Duodenal mucosa (tissue), 2 donors: ENCODE data around the gene SH2D7.
A peak's percentile ranks its signal among the peaks of the same experiment; 100 is the strongest.

Experiments
- H3K27ac ChIP-seq: one replicate; pipeline ENCODE4 v1.7.0; 2013; ENCODE audit warnings: low read depth, low read length
- H3K27me3 ChIP-seq, 2 donors: one replicate each; pipeline ENCODE4 v1.7.0; 2013; ENCODE audit warnings: low read length in 2 of 2, control low read depth in 1 of 2; ENCODE audit not compliant: insufficient read depth in 2 of 2, control insufficient read depth in 1 of 2
- H3K36me3 ChIP-seq, 2 donors: one replicate each; pipeline ENCODE4 v1.7.0; 2013; ENCODE audit warnings: low read length in 2 of 2, control low read depth in 1 of 2; ENCODE audit not compliant: insufficient read depth in 2 of 2, control insufficient read depth in 1 of 2
- H3K4me1 ChIP-seq, 2 donors: one replicate each; pipeline ENCODE4 v1.7.0; 2013; ENCODE audit warnings: low read length in 2 of 2, control low read depth in 1 of 2; ENCODE audit not compliant: insufficient read depth in 2 of 2, control insufficient read depth in 1 of 2
- H3K4me3 ChIP-seq, 2 donors: one replicate each; pipeline ENCODE4 v1.7.0; 2013; ENCODE audit warnings: low read length in 2 of 2, low read depth in 1 of 2
- H3K9ac ChIP-seq, 2 donors: one replicate each; pipeline ENCODE4 v1.7.0; 2013; ENCODE audit warnings: low read length in 2 of 2, low read depth in 1 of 2
- H3K9me3 ChIP-seq, 2 donors: one replicate each; pipeline ENCODE4 v1.7.0; 2013; ENCODE audit warnings: low read length in 2 of 2, control low read depth in 1 of 2; ENCODE audit not compliant: control insufficient read depth in 1 of 2

The SH2D7 gene

DNA sequence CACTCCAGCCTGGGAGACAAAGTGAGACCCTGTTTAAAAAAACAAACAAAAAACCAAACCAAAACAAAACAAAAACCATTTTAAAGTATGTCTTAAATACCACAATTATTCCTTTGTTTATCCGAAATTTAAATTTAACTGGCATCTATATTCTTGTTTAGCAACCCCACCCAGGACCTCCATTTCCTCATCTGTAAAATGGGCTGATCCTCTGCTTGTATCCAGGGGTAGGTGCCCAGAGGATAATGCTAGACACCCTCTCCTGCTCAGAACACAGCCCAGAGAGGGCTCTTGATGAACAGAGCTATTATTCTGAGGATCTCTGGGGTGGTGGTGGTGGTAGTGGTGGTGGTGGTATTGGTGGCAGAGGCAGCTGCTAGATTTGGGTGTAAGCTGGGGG is 9.8 kb downstream of the SH2D7 start:
- no peak overlapping the region for H3K27ac ChIP-seq
- no peaks in the 10 kb centered on the region for H3K36me3 ChIP-seq
- no peak overlapping the region for H3K9ac ChIP-seq
- H3K27me3 ChIP-seq: no peaks in the 10 kb centered on the region
- no peak overlapping the region for H3K4me3 ChIP-seq
- H3K9me3 ChIP-seq: no peaks in the 10 kb centered on the region
- peaks cover 21 to 31% of the 10 kb centered on the region in 2 donors for H3K4me1 ChIP-seq

DNA sequence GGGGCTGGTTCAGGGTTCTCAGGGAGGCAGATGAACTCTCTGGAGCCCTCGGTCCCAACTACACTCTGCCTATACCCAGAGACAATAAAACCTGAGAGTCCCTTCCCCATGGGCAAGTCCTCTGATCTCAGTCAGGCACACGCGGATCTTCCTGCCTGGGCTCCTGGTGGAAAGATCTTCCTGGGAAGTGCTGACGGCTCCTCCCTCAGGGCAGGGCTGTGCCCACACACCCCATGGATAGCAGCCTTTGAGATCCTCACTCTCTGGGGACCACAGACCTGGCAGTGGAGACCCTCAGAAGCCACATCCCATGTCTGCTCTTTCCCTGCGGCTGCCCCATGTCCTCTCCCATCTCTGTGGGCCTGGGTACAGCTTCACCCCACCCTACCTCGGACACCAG is 10.4 kb downstream of the SH2D7 start:
- H3K27me3 ChIP-seq: no peaks in the 10 kb centered on the region
- H3K27ac ChIP-seq: no peak overlapping the region
- H3K4me3 ChIP-seq: no peak overlapping the region
- peaks cover 21 to 31% of the 10 kb centered on the region in 2 donors for H3K4me1 ChIP-seq
- H3K9me3 ChIP-seq: no peaks in the 10 kb centered on the region
- H3K36me3 ChIP-seq: no peaks in the 10 kb centered on the region
- H3K9ac ChIP-seq: peak overlapping the region in 1 of 2 donors; percentile 18

GRCh38 chr15:78103406-78104118 is 11.2 kb downstream of the SH2D7 start:
- Histone ChIP-seq H3K27ac (no peak overlapping the region), H3K4me1 (peaks cover 21 to 31% of the 10 kb centered on the region in 2 donors), H3K4me3 (no peak overlapping the region), H3K9me3 (no peaks in the 10 kb centered on the region), H3K27me3 (no peaks in the 10 kb centered on the region), H3K9ac (peak overlapping the region; percentile 31 to 32), H3K36me3 (no peaks in the 10 kb centered on the region)

- Histone ChIP-seq H3K9ac (no peak overlapping the region), H3K4me3 (no peak overlapping the region)
Measured at GRCh38 chr15:78104119-78104479, 11.7 kb downstream of the SH2D7 start.

GRCh38 chr15:78104566-78105475 is 12.5 kb downstream of the SH2D7 start:
- no peak overlapping the region for H3K27ac ChIP-seq
- no peaks in the 10 kb centered on the region for H3K27me3 ChIP-seq
- no peaks in the 10 kb centered on the region for H3K36me3 ChIP-seq
- H3K9me3 ChIP-seq: no peaks in the 10 kb centered on the region
- H3K4me3 ChIP-seq: no peak overlapping the region
- peaks cover 21 to 31% of the 10 kb centered on the region in 2 donors for H3K4me1 ChIP-seq
- no peak overlapping the region for H3K9ac ChIP-seq

More at GRCh38 chr15:78104119-78104479, 11.7 kb downstream of the SH2D7 start:
- no peak overlapping the region for H3K27ac ChIP-seq
- no peaks in the 10 kb centered on the region for H3K27me3 ChIP-seq
- no peaks in the 10 kb centered on the region for H3K9me3 ChIP-seq
- H3K36me3 ChIP-seq: no peaks in the 10 kb centered on the region
- peaks cover 21 to 31% of the 10 kb centered on the region in 2 donors for H3K4me1 ChIP-seq

DNA sequence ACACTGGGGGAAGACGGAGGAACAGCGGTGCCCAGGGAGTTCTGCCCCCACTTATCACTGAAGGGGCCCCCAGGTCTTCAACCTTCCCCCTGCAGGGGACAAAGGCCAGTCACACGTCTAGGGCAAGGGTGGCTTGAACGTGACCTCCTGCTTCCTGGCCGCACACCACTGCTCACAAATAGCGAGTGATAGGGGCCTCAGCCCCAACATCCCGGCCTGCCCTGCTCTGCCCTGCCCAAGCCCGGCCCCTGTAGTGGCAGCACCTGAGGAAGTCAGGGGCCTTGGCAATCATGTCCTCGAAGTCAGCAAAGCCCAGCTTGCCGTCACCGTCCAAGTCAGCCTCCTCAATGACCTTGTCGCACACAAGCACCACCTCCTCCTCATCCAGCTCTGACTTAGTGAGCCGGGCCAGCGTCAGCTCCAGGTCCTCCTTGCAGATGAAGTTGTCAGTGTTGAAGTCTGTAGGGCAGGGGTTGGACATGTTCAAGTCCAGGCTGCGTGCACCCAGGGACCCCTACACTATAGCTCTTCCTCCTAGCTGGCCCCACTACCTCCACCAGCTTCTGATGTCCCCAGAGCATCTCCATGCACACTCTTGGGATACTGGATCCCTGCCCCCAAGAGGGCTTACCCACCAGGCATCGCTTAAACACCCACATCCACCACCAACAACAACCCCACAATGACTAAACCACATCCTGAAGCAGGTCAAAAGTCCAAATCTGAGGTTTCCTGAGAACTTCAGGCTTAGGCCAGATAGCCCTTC is 13.3 kb downstream of the SH2D7 start:
- no peaks in the 10 kb centered on the region for H3K27me3 ChIP-seq
- no peak overlapping the region for H3K27ac ChIP-seq
- peaks cover 21 to 31% of the 10 kb centered on the region in 2 donors for H3K4me1 ChIP-seq
- no peak overlapping the region for H3K4me3 ChIP-seq
- H3K9me3 ChIP-seq: no peaks in the 10 kb centered on the region
- H3K9ac ChIP-seq: no peak overlapping the region
- no peaks in the 10 kb centered on the region for H3K36me3 ChIP-seq

GRCh38 chr15:78107471-78107870 is 15.1 kb downstream of the SH2D7 start:
- H3K27ac ChIP-seq: no peak overlapping the region
- no peak overlapping the region for H3K4me3 ChIP-seq
- no peaks in the 10 kb centered on the region for H3K9me3 ChIP-seq
- no peaks in the 10 kb centered on the region for H3K27me3 ChIP-seq
- H3K36me3 ChIP-seq: no peaks in the 10 kb centered on the region
- H3K9ac ChIP-seq: no peak overlapping the region
- peaks cover 21 to 31% of the 10 kb centered on the region in 2 donors for H3K4me1 ChIP-seq

- no peak overlapping the region for H3K27ac ChIP-seq
- H3K36me3 ChIP-seq: no peaks in the 10 kb centered on the region
- peaks cover 17 to 21% of the 10 kb centered on the region in 2 donors for H3K4me1 ChIP-seq
- no peaks in the 10 kb centered on the region for H3K27me3 ChIP-seq
- no peaks in the 10 kb centered on the region for H3K9me3 ChIP-seq
- H3K9ac ChIP-seq: no peak overlapping the region
- H3K4me3 ChIP-seq: no peak overlapping the region
Measured at GRCh38 chr15:78108300-78109084, 16.1 kb downstream of the SH2D7 start.

DNA sequence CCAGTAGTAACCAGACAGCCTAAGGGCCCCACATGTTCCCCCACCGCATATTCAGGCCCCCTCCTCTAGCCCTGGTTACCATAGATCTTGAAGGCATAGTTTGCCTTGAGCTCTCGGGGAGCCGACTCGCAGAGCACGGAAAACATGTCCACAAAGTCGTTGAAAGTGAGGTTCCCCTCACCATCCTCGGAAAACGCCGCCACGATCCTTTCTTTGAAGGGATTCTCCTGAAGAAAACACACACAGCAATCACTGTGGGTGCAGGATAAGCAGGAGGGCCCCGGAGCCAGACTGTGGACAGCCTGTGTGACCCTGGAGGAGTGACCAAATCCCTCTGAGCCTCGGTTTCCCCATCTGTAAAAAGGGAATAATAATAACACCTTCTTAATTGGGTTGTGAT is 16.8 kb downstream of the SH2D7 start:
- Histone ChIP-seq H3K9me3 (no peaks in the 10 kb centered on the region), H3K4me1 (peaks cover 11 to 15% of the 10 kb centered on the region in 2 donors), H3K4me3 (no peak overlapping the region), H3K36me3 (no peaks in the 10 kb centered on the region), H3K9ac (no peak overlapping the region), H3K27ac (no peak overlapping the region), H3K27me3 (no peaks in the 10 kb centered on the region)
